HG03442 (cell line): ENCODE results near the gene CCDC175.

ENCODE experiments used
- ATAC-seq: cut with Tn5 transposase; IDR thresholded peaks from one replicate; pipeline ENCODE4 v1.9.1; 2021; ENCODE audit warnings: mild to moderate bottlenecking, moderate library complexity; ENCODE audit not compliant: unreplicated experiment

CCDC175 gene

DNA sequence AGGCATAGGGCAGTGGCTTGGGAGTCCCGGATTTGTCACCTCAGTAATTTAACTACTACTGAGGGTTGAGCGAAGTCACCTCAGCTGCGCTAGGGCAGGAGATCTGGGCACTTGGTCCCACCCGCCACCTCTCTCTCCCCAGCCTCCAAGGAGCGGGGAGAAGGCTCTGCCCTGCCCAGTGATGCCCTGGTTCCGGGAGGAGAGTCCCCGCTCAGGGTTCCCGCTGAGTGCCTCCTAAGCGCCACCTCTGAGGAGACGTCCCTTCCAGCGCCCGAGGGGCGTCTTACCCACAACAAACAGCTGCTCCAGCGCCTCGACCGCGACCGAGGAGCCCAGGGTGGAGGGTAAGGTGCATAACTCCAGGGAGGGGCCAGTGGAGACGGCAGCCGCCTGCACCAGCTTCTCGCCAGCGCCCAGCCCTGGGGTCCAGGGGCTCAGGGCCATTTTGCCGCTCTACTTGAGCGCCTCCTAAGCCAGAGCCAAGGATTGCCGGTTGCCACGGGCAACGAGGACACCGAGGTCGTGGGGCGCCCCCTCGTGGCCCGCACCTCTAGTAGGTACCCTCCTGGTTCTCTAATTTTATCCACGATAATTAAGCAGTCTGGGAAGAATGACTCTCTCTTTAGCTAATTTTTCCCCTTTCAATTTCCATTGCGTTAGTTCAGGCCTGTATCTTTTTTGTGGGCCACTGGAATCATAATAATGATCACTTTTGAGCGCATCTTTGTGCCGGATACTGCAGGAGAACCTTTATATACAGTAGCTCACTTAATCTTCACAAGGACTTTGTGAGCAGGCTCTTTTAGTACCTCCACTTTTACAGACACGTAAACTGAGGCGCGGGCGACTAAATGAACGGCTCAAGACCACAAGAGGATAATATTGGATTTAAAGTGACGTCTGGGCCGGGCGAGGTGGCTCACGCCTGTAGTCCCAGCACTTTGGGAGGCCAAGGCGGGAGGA, at the start of gene CCDC175:
Gene CCDC175, minus strand, starts transcription at position 481 of the 963 bp plus-strand sequence. Its CDS starts 37 bp downstream, at position 444.
- peak; percentile 99 for ATAC-seq

DNA sequence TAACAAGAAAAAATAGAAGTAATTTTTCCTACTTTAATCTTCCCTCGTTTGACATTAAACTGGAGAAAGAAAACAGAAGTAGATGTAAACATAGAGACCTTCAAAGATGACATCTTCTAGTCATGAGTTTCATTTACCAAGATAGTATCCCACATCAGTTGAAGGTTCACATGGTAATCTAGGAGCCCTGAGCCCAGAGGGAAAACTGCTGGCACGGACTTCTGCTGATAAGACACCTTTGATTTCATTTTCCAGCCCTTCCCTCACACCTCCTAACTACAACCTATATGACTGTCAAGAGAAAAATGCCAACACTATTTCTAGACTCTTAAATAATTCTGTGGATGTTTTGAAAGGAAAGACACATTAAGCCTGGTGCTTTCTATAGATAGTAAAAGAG, 46.0 kb upstream of the CCDC175 start:
- no peak for ATAC-seq

DNA sequence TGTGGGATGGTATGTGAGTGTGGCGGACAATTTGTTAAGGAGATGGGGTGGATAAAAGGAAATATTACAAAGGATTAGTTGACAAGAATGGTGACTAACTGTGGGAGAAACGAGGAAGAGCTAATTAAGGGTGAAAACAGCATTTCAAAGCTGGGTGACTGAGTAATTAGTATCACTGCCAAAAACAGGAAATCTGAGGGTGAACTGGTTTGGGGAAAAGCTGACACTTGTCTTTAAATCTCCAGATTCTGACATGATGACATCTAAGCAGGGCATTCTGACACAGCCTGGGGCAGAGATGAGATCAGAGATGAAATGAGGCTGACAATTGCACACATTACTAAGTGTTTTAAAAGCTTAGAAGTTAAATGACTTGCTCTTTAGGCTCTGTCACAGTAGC, 42.4 kb upstream of the CCDC175 start:
- no peak for ATAC-seq

DNA sequence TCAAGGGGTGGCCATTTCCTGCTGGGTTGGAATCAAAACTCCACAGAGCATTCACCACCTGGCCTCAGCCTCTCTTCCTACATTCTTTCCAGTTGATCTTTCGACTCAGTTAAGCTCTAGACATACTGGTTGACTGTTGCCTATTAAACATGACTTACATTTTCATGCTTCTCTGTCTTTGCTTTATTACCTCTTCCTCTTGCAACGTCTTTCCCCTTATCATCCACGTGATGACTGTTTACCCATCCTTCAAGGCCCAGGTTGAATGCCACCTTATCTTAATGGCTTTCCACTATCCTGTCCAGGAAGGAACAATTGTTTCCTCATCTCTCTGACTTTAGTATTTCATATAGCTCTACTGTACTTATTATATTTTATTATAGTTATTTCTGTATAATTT, 24.4 kb upstream of the CCDC175 start:
- ATAC-seq, result no peak

DNA sequence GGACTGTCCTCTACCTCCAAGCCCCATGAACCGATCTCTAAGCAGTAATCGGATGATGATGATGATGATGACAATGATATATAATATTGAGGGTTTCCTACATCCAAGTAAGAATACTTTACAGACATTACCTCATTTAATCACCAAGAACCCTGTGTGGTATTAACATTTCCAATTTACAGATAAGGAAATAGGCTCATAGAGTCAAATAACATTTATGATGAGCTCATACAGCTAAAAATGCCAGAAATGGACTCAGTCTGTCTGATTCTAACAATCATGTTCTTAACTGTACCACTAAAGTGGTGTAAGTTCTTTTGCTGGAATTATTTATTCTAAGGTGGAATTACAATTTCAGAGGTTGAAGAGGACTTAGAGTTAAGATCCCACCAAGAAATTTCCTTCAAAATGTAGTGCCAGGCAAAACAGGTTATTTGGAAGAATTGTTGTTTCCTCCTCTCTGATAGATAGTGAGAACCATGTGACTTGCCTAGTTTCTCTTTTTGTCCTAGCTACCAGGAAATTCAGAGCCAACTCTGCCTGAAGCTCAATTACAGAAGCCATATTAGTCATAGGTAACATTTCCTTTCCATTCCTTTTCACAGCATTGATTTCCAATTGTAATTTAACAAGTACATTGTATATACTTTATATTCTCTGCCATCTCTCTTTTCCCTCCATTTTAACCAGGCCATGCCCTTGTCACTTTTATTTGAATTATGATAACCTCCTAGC, 23.8 kb upstream of the CCDC175 start:
- ATAC-seq, result no peak

DNA sequence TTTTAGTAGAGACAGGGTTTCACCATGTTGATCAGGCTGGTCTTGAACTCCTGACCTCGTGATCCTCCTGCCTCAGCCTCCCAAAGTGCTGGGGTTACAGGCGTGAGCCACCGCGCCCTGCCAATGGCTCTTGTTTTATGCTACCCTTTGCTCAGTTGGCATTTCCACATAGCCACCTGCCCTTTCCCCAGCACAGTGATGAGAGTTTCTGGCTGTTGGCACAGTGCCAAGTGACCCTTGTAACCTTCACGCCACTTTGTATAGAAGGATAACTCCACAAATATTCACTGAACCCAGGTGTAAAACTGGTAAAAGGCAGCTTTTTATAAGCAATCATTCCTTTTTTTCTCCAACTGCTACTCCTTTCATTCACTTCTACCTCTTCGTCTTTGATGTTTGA, 18.5 kb upstream of the CCDC175 start:
- no peak for ATAC-seq

DNA sequence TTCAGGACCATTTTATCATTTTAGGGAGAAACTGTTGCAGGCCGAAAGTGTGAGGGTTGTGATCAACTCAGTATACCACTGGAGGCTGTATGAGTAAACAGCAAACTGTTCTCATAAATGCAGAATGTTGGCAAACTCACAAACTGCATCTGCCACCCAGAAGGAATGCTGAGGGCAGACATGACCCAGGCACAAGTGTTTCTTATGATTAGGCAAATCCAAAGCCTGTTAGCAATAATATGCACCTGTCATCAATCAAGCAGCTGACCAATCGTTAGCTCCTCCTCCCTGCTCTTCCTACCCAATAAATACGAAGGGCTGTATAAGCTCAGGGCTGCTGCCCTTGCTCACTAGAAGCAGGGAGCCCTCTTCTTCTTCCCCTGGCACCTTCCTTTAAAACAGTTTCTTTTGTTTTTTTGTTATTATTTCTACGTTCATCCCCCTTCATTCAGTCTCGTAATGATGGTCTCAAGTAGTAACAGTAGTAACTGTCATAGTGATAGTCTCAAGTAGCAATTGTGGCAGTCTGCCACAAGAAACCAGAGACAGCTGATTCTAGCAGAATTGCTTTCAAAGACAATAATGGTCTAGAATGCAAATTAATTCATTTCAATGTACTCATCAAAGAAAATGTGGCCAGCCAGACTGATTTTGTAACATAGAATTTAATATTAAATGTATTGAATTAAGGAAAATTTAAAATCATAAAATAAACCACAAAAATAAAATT, 15.2 kb upstream of the CCDC175 start:
- ATAC-seq, result no peak

DNA sequence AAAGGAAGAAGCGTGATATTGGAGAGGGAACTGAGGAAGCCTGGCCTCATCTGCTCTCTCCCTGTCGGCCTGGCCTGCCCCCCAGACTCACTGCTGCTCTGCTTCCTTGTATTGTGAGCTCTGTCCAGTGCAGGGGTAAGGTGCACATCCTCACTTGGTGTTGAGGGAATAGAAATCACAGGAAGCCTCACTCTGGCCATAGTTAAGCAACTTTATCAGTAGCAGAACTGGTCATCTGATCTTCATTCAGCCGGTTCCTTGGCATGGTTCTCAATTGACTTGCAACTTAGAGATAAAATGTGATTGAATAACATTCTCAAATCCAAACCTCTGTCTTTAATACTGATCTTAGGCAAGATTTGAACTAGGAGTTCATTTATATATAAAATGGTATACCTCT, 11.5 kb upstream of the CCDC175 start:
- ATAC-seq, result no peak

DNA sequence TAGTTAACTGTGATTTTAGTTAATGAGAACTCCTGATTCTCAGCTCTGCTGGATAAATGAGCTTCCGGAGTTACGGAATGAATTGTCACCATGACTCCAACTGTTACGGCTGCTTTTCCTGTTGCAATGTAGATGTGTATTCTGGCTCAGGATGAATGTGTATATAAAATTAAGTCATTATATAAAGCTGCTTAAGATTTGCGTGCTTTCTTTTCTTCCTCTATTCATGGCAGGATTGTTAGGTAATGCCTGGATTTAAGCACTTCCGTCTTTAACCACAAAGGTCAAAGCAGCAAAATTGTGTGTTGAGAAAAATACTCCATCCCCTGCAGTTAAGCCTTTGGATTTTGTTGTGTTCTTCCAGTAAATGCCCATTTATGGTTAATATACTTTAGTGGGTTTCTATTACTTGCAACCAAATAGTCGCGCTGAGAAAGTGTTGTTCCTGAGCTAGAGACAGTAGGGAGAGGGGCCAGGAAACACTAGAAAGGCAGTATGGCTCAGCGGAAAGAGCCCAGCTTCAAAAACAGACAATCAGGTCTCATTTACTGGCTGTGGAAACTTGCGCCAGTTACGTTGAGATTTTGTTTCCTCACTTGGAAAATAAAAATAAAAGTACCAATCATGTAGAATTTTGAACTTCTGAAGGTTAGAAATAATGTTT, 9.4 kb upstream of the CCDC175 start:
- no peak for ATAC-seq

DNA sequence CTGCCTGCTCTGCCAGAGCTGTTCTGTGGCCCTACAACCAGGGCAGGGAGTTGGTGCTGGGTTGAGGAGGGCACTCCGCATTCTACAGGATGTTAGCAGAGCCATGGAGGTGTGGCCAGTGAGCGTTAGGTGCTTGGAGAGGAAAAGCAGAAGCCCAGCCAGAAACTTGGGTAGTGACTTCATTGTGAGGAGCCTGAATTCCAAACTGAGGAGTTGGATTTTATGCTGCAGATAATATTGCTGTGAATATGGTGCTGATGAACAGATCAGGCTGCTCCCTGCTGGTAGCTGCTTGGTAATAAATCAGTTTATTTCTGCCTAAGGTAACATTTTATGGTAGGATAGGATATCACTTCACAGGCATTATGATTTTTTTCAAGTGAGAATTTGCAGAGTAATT, 7.1 kb upstream of the CCDC175 start:
- ATAC-seq, result no peak

DNA sequence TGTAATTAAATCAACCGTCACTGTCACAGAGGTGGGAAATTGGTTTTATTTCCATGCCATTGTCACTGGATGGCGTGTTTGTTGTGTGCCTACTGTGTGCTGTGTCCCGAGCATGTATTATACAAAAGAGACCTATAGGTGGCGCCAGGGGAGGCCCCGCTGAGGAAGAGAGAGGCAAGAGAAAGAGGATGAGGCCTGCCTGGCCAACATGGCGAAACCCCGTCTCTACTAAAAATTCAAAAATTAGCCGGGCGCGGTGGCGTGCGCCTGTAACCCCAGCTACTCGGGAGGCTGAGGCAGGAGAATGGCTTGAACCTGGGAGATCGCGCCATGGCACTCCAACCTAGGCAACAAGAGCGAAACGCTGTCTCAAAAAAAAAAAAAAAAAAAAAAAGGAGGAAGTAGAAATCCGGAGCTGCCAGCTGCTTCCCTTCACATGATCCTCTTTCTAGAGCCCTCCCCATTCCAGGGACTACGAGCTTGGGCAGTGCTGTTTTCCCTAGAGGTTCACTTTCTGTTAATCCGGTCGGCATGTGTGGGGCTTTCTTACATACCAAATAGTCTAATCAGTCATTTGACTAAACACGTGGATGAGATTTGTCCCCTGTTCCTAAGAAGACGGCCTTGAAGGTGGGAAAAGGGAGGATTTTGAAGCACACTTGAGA, 6.4 kb upstream of the CCDC175 start:
- ATAC-seq, result no peak

DNA sequence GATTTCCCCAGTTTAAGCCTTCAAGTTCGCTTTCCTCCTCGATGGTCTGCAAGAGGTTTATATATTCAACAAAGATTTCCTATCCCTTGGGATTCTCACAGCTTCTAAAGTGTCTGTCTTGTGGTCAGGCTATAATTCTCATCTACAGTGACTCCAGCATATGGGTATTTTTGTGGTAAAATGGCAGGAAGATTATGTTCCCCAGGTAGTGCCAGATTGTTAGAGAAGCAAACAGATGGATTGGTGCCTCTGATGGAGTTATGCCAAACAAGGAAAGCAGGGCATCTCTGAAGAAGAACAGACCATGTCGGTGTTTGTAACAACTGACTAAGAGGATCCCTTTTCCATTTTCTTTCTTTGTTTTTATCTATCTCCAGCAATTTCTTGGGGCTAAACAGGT, 5.5 kb upstream of the CCDC175 start:
- ATAC-seq, result no peak

DNA sequence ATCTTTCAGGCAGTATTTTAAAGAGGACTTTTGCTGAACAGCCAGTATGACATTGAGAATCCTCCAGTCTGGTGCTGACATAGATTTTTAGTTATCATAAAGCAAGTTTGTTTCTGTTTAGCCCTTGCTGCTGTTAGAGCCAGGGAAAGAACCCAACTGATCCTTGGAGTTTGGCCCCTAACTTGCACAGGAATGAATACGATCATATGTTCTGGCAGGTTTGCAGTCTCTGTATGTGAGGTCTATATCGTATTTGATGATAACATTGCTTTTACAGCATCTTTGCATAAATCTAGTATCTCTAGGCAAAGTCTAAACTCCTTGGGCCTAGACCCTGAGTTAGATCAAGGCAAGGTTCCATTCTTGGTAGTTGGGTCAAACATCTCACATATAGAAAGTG, 4.3 kb upstream of the CCDC175 start:
- no peak for ATAC-seq

DNA sequence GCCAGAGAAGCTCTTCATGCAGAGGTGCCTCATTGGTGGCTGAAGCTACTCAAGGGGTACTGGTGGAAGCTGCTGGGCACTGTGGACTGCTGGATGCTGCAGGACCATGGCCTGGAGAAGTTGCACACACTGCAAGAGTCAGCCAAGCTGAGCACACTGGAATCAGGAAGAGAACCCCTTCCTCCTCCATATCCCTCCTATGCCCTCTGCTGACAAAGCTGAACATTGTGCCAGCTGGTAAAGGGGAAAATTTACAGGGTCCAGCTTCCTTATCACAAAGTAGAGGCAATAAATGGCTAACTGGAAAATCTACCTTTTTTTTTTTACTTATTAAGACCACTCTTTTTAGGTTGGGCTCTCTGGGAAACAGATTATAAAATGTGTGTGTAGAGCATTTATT, 6.5 kb downstream of the CCDC175 start:
- ATAC-seq, result no peak

DNA sequence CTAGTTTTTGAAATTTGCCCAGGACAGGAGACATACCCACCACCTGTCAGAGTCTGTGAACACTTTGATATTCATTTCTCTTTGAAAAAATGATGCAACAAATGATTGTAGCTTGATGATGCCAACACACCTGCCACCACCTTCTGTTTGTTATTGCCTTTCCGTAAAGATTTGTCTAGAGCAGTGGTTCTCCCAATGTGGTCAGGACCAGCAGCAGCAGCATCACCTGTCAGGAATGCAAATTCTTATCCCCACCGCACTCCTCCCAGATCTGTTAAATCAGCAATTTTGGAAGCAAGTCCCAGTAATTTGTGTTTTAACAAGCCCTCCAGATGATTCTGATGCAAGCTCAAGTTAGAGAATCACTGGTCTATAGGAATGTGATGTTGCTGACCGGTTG, 9.9 kb downstream of the CCDC175 start:
- ATAC-seq, result no peak

DNA sequence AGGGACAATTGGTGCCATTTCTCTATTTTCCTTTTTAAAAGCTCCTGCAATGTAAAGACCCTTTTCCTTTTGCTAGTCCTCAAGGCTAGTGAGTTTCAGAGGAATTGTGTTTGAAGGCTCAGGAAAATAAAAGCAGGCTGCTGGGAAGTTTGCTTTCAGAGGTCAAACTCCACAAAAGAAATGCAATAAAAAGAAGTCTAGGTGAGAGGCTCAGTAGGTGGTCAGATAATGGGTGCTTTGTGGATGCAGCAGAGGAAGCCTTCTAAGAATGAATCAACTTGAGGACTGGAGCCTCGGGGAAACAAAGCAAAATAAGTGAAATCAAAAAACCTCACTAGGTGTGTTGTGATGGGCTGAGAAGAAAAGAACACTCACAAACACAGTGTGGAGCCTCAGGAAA, 10.3 kb downstream of the CCDC175 start:
- ATAC-seq, result no peak

DNA sequence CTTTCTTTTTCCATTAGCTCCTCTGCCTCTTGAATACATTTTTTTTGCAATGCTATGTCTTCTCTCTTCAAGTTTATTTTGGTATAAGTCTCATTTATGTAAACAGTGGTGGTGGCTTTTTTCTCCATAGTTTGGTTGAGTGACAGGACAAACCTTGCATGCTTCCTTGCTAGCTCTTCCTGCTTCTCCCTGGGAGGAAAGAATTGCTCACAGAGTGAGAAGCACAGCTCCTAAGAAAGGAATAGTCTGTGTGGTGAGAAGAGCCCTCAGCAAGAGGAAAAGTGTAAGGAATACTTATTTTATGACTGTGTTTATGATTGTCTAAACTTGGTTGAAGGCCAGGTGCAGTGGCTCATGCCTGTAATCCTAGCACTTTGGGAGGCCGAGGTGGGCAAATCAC, 11.5 kb downstream of the CCDC175 start:
- ATAC-seq, result no peak

DNA sequence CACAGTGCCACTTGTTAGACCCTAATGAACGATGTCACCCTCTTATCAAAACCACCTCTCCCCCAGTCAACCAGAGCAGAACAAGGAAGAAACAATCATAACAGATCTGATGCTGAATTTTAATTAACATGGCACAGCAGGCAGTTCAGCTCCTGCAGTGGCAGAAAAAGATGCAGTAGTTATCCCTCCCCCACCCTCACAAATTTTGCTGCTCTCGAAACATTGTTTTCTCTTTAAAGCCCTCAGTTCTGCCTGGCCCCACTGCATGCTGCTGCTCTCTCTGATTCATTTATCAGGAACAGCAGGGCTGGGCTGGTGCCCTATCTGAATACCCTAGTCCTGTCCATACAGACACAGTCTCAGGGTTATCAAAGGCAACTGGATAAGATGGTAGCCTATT, 12.2 kb downstream of the CCDC175 start:
- ATAC-seq, result no peak

DNA sequence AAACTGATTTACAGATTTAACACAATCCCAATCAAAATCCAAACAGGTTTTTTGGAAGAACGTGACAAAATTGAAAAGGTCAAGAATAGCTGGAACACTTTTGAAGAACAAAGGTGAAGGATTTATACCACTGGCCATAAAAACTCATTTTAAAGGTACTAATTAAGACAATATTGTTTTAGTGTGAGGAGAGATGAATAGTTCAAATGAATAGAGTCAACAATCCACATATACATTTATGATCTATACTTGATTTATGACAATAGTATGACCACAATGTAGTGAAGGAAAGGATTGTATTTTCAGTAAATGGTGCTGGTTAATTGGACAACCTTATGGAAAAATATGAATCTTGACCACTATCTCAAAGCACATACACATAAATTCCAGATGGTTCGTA, 29.3 kb downstream of the CCDC175 start:
- ATAC-seq, result no peak

DNA sequence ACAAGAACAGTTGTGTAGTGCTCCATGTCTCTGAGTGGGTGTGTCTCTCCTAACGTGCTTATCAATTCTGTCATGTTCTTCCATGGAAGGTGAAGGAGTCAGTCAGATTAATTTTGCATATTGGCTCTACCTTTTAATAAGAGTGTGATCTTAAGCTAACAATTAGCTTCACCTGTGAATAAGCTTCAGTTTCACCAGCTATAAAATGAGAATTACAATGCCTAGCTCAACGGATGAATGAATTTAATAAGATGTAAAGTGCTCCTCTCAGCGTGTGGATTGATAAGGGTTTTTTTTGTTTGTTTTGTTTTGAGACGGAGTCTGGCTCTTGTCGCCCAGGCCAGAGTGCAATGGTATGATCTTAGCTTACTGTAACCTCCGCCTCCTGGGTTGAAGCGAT, 32.7 kb downstream of the CCDC175 start:
- no peak for ATAC-seq
